Fibroblast of lung (primary cell): ENCODE results near the gene ELOVL3.

Experiments used
- EZH2 ChIP-seq: IDR thresholded peaks from 2 replicates; pipeline ENCODE4 v1.5.1; 2012; ENCODE audit warnings: low read length, control low read depth, mild to moderate bottlenecking; ENCODE audit errors: missing control alignments
- TF ChIP-seq, protein P1 (sequence below), 2 donors: IDR thresholded peaks in 1 of 2; conservative IDR thresholded peaks in 1 of 2; 1 replicate in 1 of 2; 2 replicates in 1 of 2; pipeline ENCODE4 v1.5.1; 2011 to 2012; ENCODE audit warnings: low read length in 2 of 2, control low read depth in 1 of 2, inconsistent platforms in 1 of 2, low read depth in 1 of 2, mild to moderate bottlenecking in 1 of 2

GRCh38 chr10:102219370-102219769, 6.7 kb upstream of the ELOVL3 start:
- TF ChIP-seq, protein P1, sequence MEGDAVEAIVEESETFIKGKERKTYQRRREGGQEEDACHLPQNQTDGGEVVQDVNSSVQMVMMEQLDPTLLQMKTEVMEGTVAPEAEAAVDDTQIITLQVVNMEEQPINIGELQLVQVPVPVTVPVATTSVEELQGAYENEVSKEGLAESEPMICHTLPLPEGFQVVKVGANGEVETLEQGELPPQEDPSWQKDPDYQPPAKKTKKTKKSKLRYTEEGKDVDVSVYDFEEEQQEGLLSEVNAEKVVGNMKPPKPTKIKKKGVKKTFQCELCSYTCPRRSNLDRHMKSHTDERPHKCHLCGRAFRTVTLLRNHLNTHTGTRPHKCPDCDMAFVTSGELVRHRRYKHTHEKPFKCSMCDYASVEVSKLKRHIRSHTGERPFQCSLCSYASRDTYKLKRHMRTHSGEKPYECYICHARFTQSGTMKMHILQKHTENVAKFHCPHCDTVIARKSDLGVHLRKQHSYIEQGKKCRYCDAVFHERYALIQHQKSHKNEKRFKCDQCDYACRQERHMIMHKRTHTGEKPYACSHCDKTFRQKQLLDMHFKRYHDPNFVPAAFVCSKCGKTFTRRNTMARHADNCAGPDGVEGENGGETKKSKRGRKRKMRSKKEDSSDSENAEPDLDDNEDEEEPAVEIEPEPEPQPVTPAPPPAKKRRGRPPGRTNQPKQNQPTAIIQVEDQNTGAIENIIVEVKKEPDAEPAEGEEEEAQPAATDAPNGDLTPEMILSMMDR (conservative IDR thresholded peaks at IDR 0.05 in 1 of 2, IDR thresholded peaks at IDR 0.05 in 1 of 2; ENCODE audit: low read depth in 1 of 2, low read length in 2 of 2): no peak
- no peak for TF ChIP-seq EZH2
